GM21526 (cell line): ENCODE results near the gene GDPD5.

Source experiments
- ATAC-seq: cut with Tn5 transposase; IDR thresholded peaks from one replicate; pipeline ENCODE4 v1.9.1; 2021; ENCODE audit warnings: moderate library complexity; ENCODE audit not compliant: unreplicated experiment, low FRiP score

Gene GDPD5, protein sequence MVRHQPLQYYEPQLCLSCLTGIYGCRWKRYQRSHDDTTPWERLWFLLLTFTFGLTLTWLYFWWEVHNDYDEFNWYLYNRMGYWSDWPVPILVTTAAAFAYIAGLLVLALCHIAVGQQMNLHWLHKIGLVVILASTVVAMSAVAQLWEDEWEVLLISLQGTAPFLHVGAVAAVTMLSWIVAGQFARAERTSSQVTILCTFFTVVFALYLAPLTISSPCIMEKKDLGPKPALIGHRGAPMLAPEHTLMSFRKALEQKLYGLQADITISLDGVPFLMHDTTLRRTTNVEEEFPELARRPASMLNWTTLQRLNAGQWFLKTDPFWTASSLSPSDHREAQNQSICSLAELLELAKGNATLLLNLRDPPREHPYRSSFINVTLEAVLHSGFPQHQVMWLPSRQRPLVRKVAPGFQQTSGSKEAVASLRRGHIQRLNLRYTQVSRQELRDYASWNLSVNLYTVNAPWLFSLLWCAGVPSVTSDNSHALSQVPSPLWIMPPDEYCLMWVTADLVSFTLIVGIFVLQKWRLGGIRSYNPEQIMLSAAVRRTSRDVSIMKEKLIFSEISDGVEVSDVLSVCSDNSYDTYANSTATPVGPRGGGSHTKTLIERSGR

DNA sequence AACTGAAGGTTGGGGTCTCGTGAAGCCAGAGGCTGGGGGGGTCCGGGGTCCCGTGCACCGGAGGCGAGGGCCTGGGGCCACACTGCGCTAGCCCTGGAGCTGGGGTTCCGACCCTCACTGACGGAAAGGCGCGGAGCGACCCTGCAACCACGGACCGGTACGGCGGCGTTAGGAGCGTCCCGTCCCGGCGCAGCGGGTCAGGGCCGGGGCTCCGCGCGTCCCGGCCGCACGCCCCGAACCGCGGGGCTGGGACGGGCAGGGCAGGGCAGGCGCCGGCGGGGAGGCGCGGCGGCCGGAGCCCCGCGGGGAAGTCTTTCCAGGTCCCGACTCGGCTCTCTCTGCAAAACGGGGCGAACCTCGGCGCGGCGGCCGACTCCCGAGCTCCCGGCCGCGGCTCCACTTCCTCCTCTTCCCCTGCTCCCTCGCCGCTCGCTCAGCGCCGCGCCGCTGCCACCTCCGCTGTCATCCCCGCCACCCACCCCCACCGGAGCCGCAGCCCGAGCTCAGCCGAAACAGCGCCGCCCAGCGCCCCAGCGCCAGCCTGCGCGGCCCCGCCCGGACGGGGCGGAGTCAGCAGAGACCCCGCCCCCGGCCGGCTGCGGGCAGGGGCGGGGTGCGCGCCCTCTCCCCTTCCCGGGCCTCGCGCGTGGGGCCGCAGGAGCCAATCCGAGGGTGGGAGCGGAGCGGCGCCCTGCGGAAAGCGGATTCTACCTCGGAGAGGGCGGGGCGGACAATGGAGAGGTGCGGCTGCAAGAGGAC, at the start of gene GDPD5:
GDPD5 (minus strand) TSS at position 509 of the 759 bp plus-strand sequence. CDS start 48,206 bp downstream, outside the sequence.
- ATAC-seq, result peak; percentile 68

DNA sequence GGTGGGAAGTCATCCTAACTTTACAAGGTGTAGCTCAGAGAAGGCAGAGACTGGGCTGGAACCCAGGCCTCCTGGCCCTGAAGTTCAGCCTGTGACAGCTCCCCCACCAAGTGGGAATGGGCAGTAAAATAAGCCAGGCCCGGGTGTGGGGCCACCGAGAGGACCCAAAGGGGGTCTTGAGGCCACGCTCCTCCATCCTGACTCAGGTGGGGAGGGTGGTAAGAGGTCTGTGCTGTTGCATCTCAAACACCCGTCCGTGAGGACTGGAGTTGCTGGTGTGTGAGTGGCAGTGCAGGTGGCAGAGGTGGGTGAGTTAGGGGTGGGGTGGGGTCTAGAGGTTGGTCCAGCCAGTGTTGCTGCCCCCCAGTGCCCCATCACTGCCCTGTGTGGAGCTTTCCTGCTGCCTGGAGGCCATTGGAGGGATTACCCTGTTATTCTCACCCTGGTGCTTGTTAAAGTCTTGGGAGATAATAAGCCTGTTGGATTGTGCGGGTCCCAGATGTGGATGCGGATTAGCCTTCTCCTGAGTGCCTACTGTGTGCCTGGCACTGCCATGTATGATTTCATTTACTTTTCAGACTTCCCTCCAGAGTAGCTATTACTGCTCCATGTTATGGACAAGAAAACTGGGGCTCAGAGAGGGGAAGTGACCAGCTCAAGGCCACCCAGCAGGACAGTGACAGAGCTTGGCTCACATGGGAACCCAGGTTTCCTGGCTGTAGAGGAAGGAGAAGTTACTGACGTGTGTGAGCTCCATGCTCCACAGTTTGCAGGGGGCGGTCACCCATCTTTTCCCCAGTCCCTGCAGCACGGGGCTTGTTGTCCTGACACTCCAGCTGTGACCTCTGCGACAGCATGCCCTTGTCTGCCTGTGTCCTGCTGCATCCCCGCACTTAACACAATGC, 49.2 kb upstream of the GDPD5 start:
- no peak for ATAC-seq

DNA sequence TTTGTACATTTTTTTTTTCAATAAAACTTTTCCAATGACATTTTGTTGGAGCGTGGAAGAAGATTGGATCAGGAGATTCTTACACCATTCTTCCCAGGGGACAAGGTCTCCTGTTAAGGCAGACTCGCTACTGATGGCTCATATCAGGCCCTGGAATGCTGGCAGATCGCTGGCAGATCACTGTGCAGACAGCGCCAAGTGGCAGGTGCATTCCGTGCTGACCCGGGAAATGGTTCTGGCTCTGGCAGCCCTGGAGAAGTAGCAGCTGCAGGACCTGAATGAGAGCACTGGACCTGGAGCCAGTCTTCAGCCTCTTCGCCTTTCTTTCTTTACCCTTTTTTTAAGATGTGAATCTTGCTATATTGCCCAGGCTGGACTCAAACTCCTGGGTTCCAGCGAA, 47.0 kb upstream of the GDPD5 start:
- ATAC-seq, result no peak

DNA sequence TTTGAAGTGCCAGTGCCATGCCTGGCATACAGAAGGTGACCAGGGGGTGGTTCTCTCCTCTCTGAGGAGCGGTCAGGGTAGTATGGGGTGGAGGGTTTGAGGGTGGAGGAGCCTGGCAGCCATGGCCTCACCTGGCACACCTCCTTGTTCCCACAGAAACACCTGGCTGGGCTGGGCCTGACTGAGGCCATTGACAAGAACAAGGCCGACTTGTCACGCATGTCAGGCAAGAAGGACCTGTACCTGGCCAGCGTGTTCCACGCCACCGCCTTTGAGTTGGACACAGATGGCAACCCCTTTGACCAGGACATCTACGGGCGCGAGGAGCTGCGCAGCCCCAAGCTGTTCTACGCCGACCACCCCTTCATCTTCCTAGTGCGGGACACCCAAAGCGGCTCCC, 45.9 kb upstream of the GDPD5 start:
- no peak for ATAC-seq

DNA sequence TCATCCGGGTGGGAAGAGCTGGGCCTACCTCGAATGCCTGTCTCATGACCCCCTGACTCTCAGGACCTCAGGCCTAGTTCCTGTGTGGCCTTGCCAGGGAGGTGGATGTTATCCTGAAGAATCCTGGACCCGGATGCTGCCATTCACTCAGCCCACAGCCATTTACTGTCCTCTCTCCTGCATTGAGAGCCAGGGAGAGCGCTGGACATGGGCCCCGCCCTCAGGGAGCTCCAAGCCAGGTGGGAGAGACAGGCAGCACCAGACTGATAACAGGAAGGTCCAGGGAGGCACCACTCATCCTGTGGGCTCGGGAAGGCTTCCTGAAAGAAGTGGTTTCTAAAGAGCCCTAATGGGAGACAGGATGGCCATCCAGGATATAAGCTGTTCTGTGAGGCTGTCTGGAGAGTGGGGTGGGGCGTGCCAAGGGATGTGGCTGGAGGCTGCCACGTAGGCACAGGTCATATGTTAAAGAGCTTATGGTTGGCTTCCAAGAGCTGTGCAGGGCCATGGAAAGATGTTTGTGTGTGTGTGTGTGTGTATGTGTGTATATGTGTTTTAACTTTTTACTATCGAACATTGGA, 44.9 kb upstream of the GDPD5 start:
- no peak for ATAC-seq

DNA sequence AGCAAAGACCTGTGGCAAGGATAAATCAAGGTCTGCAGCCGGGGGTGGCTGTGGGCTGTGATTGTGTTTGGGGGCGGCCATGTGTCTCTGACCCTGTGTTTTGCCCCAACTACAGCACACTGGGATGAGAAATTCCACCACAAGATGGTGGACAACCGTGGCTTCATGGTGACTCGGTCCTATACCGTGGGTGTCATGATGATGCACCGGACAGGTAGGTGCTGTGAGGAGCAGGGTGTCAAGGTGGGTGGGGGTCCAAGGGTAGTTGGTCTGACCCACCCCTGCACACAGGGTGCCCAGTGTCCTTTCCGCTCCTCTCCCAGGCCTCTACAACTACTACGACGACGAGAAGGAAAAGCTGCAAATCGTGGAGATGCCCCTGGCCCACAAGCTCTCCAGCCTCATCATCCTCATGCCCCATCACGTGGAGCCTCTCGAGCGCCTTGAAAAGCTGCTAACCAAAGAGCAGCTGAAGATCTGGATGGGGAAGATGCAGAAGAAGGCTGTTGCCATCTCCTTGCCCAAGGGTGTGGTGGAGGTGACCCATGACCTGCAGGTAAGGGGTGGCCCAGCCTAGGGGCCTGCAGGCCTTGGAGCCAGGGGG, 43.0 kb upstream of the GDPD5 start:
- no peak for ATAC-seq

DNA sequence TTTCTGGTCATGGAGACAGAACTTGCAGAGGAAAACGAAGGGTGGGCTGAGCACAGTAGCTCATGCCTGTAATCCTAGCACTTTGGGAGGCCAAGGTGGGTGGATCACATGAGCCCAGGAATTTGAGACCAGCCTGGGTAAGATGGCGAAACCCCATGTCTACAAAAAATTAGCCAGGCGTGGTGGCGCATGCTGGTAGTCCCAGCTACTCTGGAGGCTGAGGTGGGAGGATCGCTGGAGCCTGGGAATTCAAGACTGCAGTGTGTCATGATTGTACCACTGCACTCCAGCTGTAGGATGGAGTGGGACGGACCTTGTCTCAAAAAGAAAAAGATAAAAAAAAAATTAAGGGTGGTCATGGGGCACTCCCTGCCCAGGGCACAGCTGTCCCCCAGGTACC, 42.2 kb upstream of the GDPD5 start:
- ATAC-seq, result no peak

DNA sequence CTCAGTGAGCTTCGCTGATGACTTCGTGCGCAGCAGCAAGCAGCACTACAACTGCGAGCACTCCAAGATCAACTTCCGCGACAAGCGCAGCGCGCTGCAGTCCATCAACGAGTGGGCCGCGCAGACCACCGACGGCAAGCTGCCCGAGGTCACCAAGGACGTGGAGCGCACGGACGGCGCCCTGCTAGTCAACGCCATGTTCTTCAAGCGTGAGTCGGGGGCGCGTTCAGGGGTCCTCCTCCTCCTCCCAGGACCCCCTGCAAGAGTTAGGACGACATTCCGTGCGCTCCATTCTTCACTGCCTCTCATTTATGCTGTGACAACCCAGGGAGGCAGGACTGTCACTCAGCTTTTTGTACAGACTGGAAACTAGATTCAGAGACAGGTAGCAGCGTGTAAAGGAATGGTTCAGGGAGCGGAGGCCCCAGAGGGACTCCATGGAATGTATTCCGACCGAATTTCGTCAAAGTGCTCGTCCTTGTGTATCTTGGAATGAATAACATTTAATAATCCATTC, 41.1 kb upstream of the GDPD5 start:
- ATAC-seq, result no peak

DNA sequence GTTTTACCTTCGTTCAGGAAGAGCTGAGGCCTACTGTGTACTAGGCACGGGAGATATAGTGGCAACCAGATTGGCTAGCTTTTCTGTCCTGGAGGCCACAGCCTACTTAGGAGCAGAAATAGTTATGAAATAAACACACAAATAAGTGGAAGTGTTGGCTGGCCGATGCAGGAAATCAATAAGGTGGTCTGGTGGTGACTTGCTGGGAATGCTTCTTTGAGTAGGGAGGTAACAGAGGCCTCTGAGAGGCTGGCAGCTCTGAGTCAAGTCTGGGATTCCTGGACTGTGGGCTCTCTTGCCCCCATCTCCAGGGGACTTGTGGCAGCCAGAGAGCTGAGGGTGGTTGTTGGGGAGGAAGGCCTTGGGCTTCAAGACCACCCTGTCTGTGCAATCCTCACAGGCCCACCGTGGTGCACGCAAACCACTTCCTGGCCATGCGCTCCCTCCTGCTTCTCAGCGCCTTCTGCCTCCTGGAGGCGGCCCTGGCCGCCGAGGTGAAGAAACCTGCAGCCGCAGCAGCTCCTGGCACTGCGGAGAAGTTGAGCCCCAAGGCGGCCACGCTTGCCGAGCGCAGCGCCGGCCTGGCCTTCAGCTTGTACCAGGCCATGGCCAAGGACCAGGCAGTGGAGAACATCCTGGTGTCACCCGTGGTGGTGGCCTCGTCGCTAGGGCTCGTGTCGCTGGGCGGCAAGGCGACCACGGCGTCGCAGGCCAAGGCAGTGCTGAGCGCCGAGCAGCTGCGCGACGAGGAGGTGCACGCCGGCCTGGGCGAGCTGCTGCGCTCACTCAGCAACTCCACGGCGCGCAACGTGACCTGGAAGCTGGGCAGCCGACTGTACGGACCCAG, 40.4 kb upstream of the GDPD5 start:
- no peak for ATAC-seq

DNA sequence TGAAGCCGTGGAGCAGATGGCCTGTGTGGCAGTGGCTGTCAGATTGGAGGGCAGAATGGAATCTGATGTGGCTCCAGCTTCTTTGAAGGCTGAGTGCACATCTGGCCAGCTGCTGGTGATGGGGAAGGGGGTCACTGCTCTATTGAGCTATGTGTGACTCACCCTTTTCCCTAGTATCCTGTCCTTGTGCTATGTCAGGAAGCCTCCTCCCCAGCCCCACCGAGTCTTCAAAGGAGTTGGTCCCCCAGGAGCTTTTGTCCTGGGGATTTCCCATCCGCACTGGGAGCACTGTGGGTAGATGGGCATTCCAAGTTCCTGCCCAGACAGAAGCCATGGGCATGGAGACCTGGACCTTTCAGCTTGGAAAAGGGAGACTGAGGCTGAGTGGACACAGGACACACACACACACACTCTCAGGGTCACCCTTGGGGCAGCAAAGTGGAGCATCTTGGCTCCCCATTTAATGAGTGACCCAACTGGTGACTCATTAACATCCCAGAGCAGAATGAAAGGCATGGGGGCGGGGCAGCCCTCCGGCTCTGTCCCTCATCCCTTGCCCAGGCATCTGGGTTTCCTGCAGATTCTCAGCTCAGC, 39.6 kb upstream of the GDPD5 start:
- ATAC-seq, result no peak

DNA sequence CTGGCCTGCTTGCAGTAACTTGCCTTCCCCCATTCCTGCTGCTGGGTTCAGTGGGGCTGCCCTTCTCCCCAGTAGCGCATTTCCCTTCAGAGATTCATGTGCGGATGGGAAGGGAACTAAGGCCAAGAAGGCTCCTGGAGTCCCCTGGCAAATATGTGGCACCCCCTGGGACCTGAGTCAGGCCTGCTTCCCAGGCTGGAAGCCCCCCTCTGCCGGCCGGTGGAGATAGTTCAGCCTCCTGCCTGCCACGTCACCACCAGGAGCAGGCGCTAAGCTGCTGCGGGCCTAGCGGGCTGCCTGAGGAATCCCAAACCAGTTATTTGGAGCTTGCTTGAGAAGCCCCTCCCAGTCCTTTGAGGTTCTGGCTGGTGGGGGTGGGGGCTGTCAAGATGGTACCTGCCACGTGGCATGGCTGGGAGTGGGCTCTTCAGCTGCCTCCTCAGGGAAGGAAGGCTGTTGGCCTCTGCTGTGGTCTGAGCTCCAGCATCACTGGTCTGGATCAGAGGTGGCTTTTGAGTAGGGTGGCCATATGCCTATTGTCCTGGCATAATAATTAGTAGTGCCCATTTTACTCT, 38.3 kb upstream of the GDPD5 start:
- ATAC-seq, result no peak

DNA sequence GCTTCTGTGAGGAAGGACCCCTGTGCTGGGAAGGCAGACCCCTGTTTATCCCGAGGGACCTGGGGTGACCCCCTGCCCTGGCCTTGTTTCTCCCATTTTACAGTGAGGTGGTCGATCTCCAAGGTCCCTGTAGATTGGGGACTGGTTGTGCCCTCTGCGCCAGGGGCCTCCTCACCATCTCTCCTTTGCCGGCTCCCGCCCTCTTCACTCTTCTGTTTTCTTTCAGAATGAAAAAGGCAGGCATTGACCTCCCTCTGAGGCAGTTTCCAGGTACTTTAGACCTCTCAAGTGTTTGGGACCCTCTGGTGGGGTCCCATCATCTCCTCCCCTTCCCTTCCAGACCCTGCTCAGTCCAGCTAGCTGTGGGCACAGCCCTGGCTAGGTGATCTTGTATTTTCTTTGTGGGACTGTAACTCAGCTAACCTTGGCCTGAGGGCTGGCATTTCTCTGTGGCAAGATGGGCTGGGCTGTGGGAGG, 37.8 kb upstream of the GDPD5 start:
- no peak for ATAC-seq

DNA sequence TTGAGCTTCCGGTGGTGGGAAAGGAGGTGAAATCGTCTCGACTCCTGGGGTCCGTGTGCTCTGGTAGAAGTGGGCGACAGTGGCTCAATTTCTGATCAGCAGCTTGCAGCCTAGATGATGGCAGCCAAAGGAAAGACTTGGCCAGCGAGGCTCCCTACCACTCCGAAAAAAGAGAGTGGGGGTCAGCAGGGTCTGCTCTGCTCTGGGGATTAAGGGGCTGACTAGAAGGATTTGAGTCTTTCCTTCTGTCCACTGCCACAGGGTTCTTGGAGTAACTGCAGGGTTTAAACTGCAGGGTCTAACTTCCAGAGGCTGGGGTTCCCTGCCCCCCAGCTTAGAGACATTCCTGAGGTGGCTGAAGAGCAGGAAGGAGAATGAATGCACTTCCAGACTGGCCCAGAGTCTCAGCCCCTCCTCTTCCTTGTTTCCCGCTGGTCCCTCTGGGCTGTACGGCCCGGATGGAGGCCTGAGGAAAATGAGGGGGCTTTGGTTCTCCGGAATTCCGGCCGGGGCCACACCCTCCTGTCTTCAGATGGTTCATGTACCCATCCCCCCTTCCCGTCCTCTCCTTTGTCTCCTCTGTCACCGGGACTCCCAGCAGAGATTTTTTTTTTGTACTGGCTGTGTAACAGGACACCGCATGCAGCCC, 37.2 kb upstream of the GDPD5 start:
- ATAC-seq, result no peak

DNA sequence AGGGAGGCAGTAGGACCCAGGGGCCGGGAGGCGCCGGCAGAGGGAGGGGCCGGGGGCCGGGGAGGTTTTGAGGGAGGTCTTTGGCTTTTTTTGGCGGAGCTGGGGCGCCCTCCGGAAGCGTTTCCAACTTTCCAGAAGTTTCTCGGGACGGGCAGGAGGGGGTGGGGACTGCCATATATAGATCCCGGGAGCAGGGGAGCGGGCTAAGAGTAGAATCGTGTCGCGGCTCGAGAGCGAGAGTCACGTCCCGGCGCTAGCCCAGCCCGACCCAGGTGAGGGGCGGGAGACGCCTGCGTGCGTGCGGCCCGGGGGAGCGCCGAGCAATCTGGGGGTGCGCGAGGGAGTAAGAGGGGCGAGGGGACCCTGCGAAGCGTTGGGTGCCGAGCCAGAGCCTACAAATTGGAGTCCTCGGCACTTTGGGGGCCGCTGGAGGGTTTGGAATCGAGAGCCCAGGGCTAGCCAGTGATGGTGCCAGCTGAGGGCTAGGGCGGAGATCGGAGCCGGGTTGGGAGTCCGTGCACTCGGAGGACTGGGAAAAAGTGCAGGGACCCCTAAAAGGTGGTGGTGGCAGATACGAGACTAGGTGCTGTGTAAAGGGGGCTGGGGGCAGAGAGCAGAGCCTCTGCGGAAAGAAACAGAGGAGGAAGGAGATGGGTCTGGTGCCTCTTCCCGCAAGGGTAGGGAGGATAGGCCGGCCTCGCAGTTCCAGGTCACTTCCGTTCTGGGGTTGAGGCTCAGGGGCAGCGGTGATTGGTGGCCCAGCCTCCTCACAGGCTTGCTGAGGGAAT, 36.5 kb upstream of the GDPD5 start, which contains the start of gene SERPINH1:
SERPINH1 (plus strand) TSS at position 206 of the 788 bp plus-strand sequence. CDS start 4,097 bp downstream, outside the sequence.
- peak; percentile 64 for ATAC-seq

DNA sequence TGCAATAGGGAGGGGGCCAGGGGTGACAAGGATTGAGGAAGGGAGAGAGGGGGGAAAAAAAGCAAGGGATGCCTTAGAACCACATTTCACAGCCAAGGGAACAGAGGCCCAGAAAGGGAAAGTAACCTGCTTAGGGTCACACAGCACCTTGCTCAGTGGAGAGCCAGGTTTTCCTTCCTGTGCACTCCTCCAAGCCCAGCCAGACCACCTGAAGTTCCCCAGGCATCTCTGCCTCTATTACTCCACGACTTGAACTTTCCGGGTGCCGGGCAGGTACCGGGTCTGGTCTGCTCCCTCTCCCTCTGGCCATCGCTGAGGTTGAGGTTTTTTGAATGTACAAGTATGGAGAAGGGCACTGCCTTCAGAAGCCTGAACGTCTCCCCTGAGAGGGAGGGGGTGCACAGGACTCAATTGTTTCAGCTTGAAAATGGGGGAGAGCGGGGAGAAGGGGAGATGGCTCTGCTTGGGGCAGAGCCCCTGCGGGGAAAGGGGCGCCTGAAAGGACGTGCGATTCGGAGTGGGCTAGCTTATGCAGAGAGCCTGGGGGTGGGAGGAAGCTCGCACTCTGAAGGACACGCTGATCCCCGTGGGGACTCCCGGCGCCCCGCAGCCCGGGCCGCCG, 35.8 kb upstream of the GDPD5 start:
- no peak for ATAC-seq

DNA sequence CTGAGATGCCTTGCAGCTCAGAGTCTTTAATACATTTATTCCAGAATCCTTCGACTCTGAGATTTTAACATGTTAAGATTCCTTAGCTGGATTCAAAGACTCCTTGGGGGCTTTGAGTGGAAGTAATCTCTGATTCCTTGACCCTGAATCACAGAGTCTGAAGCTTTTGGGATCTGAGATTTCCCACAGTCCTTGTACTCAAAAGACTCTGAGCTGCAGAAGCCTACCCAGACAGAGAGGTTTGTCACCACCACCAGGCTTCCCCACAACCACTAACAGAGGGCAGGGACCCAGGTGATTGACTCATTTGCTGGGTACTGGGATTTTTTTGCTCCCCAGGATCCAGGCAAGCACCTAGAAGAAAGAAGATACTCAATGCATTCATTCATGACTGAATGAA, 34.9 kb upstream of the GDPD5 start:
- ATAC-seq, result no peak
